ENCODE results near the gene SEZ6L. TPM values are rescaled to one million over a fixed set of nuclear protein-coding genes. Genes with fewer than 3 reads are reported as not detected.

SEZ6L gene
- total RNA-seq, 1 experiment from 2014 or later = not detected

GRCh38 chr22:26316732-26317285, 147.5 kb downstream of the SEZ6L start:
- RAD21 ChIA-PET (ENCODE audit: low non-redundant PET in 1 of 2, low total read pairs in 2 of 2, uncharacterized antibody in 2 of 2, unreplicated experiment in 2 of 2) = no interaction called here
- no peak for DNase-seq (ENCODE audit: low read depth, low spot score)
- TF ChIP-seq SIN3A (IDR thresholded peaks at IDR 0.05; ENCODE audit: low read depth) (no peak), ZNF274 (IDR thresholded peaks at IDR 0.05; ENCODE audit: low read depth, low read length) (no peak), TCF7L2 (IDR thresholded peaks at IDR 0.05; ENCODE audit: borderline replicate concordance, extremely low read depth, insufficient read depth, insufficient read length) (no peak), FOSL1 (IDR thresholded peaks at IDR 0.05; ENCODE audit: low read depth) (no peak), SP1 (IDR thresholded peaks at IDR 0.05; ENCODE audit: low read depth) (no peak), POLR2AphosphoS5 (IDR thresholded peaks at IDR 0.05; ENCODE audit: low read depth, low read length) (no peak), CEBPB (IDR thresholded peaks at IDR 0.05; ENCODE audit: low read depth) (no peak), ZFX (IDR thresholded peaks at IDR 0.05) (no peak), ELF1 (IDR thresholded peaks at IDR 0.05; ENCODE audit: borderline replicate concordance, low read depth) (no peak), REST (IDR thresholded peaks at IDR 0.05; ENCODE audit: low read depth) (no peak)
- intact Hi-C loops (cut with micrococcal nuclease) = no loop called here
- no TSS peak for BruUV-seq (replicated peaks)
- Histone ChIP-seq H3K4me1 (ENCODE audit: control insufficient read depth in 1 of 2, insufficient read depth in 2 of 2, low read length in 2 of 2) (peaks cover 0 to 7% of the 10 kb centered on the region in 2 experiments; a peak in 1 of 4 replicates), H3K79me2 (ENCODE audit: insufficient read depth, low read length) (no peaks in the 10 kb centered on the region), H2AFZ (ENCODE audit: low read depth, low read length, poor library complexity, severe bottlenecking) (no peak overlapping the region), H3K4me3 (replicated peaks in 1 of 2; ENCODE audit: low read depth in 1 of 2, low read length in 2 of 2) (no peak overlapping the region), H3K27ac (ENCODE audit: low read depth, low read length) (no peak overlapping the region), H3K9me2 (ENCODE audit: insufficient read depth) (no peaks in the 10 kb centered on the region), H3K9ac (ENCODE audit: low read length) (no peak overlapping the region), H3K9me3 (ENCODE audit: control insufficient read depth in 1 of 2, insufficient read depth in 1 of 2, low read depth in 1 of 2, low read length in 2 of 2) (no peaks in the 10 kb centered on the region), H3K36me3 (ENCODE audit: control insufficient read depth in 1 of 2, insufficient read depth in 2 of 2, low read length in 2 of 2) (no peaks in the 10 kb centered on the region), H4K20me1 (ENCODE audit: insufficient read depth) (no peaks in the 10 kb centered on the region; the same call in 1 of the 2 replicates), H3K4me2 (ENCODE audit: low read length) (no peak overlapping the region), H3K27me3 (ENCODE audit: insufficient read depth, low read length) (peaks cover 52% of the 10 kb centered on the region)
- no peak for ATAC-seq
- POLR2A ChIA-PET = no interaction called here
- CTCF ChIA-PET = no interaction called here

Data from HCT116 (cell line).